ENCODE data around the gene RUNX1. TPM values are rescaled to one million over a fixed set of nuclear protein-coding genes. Genes with fewer than 3 reads are reported as not detected.

Gene RUNX1
- total RNA-seq, 4 donors from 2014 or later: 16.2 to 34.6 (median 26.4) TPM

- TF ChIP-seq CTCF (IDR thresholded peaks at IDR 0.05; ENCODE audit: low read depth): no peak
These were observed 227.4 kb downstream of the RUNX1 start for GRCh38 chr21:34821717-34822116.

GRCh38 chr21:34820051-34820450 is 229.1 kb downstream of the RUNX1 start:
- no peak for TF ChIP-seq CTCF (IDR thresholded peaks at IDR 0.05; ENCODE audit: low read depth)

GRCh38 chr21:34819357-34819999 is 229.6 kb downstream of the RUNX1 start:
- TF ChIP-seq CTCF (IDR thresholded peaks at IDR 0.05; ENCODE audit: low read depth): no peak

- TF ChIP-seq CTCF (IDR thresholded peaks at IDR 0.05; ENCODE audit: low read depth): no peak
These were observed 230.4 kb downstream of the RUNX1 start for GRCh38 chr21:34818662-34819158.

GRCh38 chr21:34817821-34818661 is 231.1 kb downstream of the RUNX1 start:
- TF ChIP-seq CTCF (IDR thresholded peaks at IDR 0.05; ENCODE audit: low read depth): no peak

- no peak for TF ChIP-seq CTCF (IDR thresholded peaks at IDR 0.05; ENCODE audit: low read depth)
These were observed 233.0 kb downstream of the RUNX1 start for GRCh38 chr21:34815831-34816705.

All from subcutaneous adipose tissue (tissue), 4 donors.